ENCODE data around the gene COL18A1. TPM values are rescaled to one million over a fixed set of nuclear protein-coding genes. Genes with fewer than 3 reads are reported as not detected.

COL18A1 gene
- total RNA-seq, 4 donors from 2014 or later: 16.4 to 42.2 (median 20.7) TPM

- Histone ChIP-seq H3K4me1 (peaks cover 10 to 31% of the 10 kb centered on the region in 2 donors), H3K9me3 (no peaks in the 10 kb centered on the region), H3K36me3 (no peaks in the 10 kb centered on the region), H3K27ac (no peak overlapping the region), H3K4me3 (no peak overlapping the region), H3K27me3 (peaks cover 5 to 13% (median 7%) of the 10 kb centered on the region in 3 donors)
- TF ChIP-seq POLR2A (IDR thresholded peaks at IDR 0.05): no peak
- no peak for TF ChIP-seq CTCF (IDR thresholded peaks at IDR 0.05 in 4 of 5, conservative IDR thresholded peaks at IDR 0.05 in 1 of 5)
- no peak for ATAC-seq
- in situ Hi-C loops (cut with MboI; ENCODE audit: low sequenced_read_pairs in 4 of 4) (no loop called here), intact Hi-C loops (cut with DNase I; ENCODE audit: low total_unique reads) (no loop called here)
- no peak for DNase-seq
Observed at GRCh38 chr21:45411810-45412206, 6.8 kb downstream of the COL18A1 start.

- DNase-seq: no peak
- Histone ChIP-seq H3K36me3 (no peaks in the 10 kb centered on the region), H3K9me3 (no peaks in the 10 kb centered on the region), H3K27me3 (peaks cover 1 to 7% (median 6%) of the 10 kb centered on the region in 3 donors), H3K4me1 (peaks cover 10 to 26% of the 10 kb centered on the region in 2 donors), H3K4me3 (no peak overlapping the region), H3K27ac (no peak overlapping the region)
- ATAC-seq: no peak
- TF ChIP-seq CTCF (IDR thresholded peaks at IDR 0.05 in 4 of 5, conservative IDR thresholded peaks at IDR 0.05 in 1 of 5): no peak
- TF ChIP-seq POLR2A (IDR thresholded peaks at IDR 0.05): no peak
- intact Hi-C loops (cut with DNase I; ENCODE audit: low total_unique reads): no loop called here
- in situ Hi-C loops (cut with MboI; ENCODE audit: low sequenced_read_pairs in 4 of 4): no loop called here
Observed at GRCh38 chr21:45412491-45412890, 7.5 kb downstream of the COL18A1 start.

GRCh38 chr21:45412909-45413611, 8.1 kb downstream of the COL18A1 start:
- TF ChIP-seq CTCF (IDR thresholded peaks at IDR 0.05 in 4 of 5, conservative IDR thresholded peaks at IDR 0.05 in 1 of 5): no peak
- TF ChIP-seq POLR2A (IDR thresholded peaks at IDR 0.05): no peak
- peaks cover 4 to 7% (median 7%) of the 10 kb centered on the region in 3 donors for H3K27me3 ChIP-seq
- ATAC-seq (no peak), DNase-seq (no peak)
- intact Hi-C loops (cut with DNase I; ENCODE audit: low total_unique reads): no loop called here
- no peaks in the 10 kb centered on the region for H3K9me3 ChIP-seq
- no peak overlapping the region for H3K4me3 ChIP-seq
- H3K4me1 ChIP-seq: peaks cover 10 to 26% of the 10 kb centered on the region in 2 donors
- no peak overlapping the region for H3K27ac ChIP-seq
- in situ Hi-C loops (cut with MboI; ENCODE audit: low sequenced_read_pairs in 4 of 4): no loop called here
- H3K36me3 ChIP-seq: no peaks in the 10 kb centered on the region

- Histone ChIP-seq H3K27ac (no peak overlapping the region), H3K4me1 (peaks cover 10 to 22% of the 10 kb centered on the region in 2 donors), H3K4me3 (no peak overlapping the region), H3K9me3 (no peaks in the 10 kb centered on the region), H3K36me3 (no peaks in the 10 kb centered on the region), H3K27me3 (peaks cover 3 to 16% (median 7%) of the 10 kb centered on the region in 3 donors)
- TF ChIP-seq CTCF (IDR thresholded peaks at IDR 0.05 in 4 of 5, conservative IDR thresholded peaks at IDR 0.05 in 1 of 5): no peak
- TF ChIP-seq POLR2A (IDR thresholded peaks at IDR 0.05): no peak
- ATAC-seq: no peak
- intact Hi-C loops (cut with DNase I; ENCODE audit: low total_unique reads): no loop called here
- no peak for DNase-seq
- in situ Hi-C loops (cut with MboI; ENCODE audit: low sequenced_read_pairs in 4 of 4): no loop called here
Observed at GRCh38 chr21:45413922-45414321, 9.0 kb downstream of the COL18A1 start.
